Stimulated activated CD4-positive, alpha-beta T cell treated with anti-CD3 and anti-CD28 coated beads, Interleukin-2, amount 100 ng/mL, for 24 hours (primary cell): Measurements from ENCODE around the gene PHLDB2.

Source experiments
- DNase-seq, 2 donors: peaks; one replicate each; pipeline ENCODE4 v3.0.0-alpha.2; 2020

Gene PHLDB2

DNA sequence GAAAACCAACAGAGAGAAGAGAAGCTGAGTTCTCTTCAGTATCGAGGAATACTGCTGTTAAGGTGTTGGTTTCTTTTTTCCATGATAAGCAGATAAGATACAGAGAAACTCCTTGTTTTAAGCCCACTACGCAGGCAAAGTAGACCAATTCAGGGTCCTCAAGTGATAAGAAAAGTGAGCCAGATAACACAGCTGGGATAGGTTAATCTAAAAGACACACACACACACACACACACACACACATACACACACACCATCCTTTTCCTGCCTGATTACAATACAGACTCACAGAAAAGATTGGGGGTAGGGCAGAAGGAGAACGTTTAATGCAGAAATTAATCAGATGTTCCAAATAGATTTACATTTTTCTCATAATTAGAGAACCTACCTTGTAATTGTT lies 6.5 kb upstream of the PHLDB2 start:
- no peak for DNase-seq

DNA sequence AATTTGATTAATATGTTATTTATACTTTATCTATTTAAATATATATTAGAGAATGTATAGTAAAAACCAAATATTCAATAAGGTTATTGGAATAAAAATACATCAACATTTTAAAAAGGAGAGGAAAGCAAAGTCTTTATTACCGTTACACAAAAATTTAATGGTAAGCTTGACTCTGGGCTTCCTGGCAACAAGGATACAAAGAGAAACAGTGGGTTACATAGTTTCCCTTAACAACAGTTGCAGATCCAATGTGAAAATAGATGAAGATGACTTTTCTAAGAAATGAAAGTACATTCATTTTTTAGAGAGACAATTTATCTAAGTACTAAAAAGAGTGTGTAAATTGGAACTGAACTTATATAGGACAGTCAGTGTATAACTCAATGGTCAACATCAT lies 6.0 kb upstream of the PHLDB2 start:
- no peak for DNase-seq

DNA sequence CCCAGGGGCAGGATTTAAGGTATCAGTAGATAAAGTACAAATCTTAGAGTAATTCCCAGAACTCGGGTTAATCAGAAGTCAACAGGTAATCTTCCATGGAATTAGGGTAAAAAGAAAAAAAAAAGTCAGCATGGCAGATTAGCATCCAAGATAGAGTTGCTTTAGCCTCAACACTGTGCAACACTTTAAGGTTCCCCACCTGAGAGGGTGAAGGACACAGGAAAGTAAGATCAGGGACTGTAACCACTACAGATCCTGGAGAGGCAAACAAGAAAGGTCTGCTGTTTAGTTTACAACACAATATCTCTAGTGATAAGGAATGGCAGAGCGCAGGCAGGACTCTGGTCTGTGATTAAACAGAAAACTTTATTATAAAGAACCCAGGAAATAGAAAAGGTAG lies 4.1 kb upstream of the PHLDB2 start:
- no peak for DNase-seq

DNA sequence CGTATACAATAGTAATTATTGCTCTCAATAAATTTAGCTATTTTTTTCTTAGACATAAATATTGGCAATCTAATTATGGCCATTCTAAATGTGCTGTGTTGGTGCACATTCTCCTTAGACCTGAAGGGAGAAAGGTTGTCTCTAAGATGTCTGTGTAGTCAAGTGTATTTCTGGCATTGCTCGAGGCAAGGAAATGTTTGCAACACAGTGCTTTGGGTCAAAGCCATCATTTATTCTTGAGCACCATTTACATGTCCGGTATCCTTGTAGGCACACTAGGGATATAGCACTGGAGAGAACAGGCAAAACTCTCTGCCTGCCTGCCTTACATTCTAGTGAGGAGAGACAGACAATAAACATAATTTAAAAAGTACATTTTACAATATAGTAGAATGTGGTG lies 2.6 kb upstream of the PHLDB2 start:
- DNase-seq, result no peak

DNA sequence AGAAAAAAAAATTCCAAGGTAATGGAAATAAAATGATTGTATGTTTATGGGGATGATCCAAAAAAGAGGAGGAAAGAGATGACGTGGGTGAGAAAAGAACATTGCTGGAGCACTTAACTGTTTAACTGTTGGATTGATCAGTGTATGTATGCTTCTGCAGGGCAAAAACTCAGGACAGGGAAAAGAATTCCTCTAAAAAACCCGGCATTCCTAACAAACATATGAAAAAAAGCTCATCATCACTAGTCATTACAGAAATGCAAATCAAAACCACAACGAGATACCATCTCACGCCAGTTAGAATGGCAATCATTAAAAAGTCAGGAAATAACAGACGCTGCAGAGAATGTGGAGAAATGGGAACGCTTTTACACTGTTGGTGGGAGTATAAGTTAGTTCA lies 1.6 kb upstream of the PHLDB2 start:
- DNase-seq, result no peak

DNA sequence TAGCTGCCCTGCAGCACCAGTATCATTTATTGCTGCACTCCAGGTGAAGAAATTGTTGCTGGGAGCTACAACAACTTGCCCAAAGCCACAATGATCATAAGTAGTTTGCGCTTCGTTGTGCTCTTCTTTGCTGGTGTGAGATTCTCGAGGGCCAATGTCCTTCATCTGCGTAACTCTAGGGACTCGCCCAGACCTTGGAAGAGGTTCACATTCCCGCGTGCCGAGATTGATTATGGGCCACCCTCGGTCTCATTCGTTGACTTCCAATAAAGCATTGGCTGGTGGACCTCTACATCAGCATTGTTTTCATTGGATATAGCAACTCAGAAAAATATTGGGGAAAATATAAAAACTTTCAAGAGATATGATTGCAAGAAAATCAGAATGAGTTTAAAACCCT lies 423 bp upstream of the PHLDB2 start:
- DNase-seq, result no peak

DNA sequence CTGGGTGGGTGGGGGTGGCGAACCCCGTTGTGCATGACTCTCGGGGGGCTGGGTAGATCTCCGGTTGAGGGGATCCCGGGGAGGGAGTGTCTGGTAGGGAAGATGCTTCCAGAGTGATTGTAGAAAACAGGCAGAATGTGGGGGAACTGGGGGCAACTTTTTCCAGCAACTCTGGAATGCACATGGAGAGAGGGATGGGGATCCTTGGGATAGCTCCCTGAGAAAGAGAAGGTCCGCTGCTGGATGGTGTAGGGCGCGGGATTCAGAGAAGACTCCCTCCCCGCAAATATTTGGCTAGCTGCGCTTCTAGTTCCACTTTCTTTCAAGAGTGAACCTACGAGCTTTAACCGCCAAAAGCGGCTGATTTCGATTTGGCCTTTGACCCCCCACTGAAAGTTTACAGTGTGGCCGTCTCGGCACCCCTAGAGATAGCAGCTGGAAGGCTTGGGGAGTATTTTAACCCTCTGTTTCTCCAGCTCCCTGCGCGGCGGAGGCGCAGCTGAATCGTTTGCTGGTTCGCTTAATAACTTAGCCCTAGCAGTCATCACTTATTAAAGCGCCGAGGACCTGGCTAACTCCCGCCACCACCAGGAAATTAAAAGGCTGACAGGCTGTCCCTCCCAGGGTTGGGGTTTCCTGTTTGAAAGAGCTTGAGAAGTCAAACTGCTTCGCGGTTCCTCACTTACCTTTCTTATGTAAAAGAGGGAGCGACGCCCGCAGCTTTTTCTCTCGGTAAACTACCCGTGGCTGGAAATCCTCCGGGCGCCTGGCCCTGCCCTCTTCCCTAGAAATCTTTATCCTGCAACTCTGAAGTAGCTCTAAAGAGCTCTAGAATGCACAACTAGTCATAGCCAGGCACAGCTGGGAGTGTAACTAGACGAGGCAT lies 1.2 kb downstream of the PHLDB2 start:
- peak; percentile 42 to 53 for DNase-seq

DNA sequence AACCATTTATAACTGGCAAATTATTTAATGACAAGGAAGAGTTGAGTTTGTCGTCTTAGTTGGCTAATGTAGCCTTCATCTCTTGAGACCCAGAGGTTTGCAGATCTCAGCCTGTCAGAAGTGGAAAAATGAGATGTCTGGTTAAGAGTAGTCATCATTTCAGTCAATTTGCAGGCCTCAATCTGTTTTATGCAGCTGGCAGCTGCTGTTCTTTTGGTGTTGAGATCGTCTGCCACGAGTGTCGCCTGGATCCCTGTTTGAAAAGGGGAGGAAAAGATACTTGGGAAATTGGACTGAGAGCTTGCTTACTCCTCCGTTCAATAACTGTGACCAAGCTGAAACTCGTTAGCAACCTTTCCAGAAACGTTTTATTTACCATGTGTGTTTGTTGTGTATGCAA lies 2.3 kb downstream of the PHLDB2 start:
- no peak for DNase-seq

DNA sequence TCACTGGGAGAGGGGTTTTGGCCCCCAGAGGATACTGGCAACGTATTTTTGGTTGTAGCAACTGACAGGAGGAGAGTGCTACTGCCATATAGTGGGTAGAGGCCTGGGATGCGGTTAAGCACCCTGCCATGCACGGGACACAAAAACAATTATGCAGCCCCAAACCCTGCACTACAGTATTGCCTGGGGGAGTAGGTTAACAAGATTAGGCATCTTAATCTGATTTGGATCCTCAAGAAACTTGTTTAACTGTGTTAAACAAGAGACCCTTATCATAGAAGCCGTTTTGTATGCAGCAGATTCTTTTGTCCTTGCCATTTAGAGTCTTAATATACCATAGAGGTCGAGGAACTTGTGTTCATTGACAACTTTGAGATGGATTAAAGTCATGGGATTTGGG lies 3.4 kb downstream of the PHLDB2 start:
- no peak for DNase-seq

DNA sequence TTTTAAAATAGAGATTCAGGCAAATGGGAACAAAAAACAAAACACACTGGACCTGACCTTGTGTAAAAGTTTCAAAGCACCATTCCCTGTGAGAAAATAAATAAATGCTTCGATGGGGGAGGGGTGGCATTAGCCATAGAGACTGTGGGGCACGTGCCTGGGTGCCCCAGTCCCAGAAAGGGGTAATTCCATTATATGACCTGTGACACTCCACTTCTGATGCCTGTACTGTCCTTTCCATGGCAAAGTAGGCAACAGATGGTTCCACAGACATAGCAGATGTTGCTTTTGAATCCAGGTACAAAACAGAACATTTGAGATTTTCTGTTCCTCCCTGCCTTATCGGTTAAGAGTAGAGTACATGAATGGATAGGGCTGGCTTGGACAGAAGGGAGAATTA lies 3.9 kb downstream of the PHLDB2 start:
- DNase-seq, result no peak

DNA sequence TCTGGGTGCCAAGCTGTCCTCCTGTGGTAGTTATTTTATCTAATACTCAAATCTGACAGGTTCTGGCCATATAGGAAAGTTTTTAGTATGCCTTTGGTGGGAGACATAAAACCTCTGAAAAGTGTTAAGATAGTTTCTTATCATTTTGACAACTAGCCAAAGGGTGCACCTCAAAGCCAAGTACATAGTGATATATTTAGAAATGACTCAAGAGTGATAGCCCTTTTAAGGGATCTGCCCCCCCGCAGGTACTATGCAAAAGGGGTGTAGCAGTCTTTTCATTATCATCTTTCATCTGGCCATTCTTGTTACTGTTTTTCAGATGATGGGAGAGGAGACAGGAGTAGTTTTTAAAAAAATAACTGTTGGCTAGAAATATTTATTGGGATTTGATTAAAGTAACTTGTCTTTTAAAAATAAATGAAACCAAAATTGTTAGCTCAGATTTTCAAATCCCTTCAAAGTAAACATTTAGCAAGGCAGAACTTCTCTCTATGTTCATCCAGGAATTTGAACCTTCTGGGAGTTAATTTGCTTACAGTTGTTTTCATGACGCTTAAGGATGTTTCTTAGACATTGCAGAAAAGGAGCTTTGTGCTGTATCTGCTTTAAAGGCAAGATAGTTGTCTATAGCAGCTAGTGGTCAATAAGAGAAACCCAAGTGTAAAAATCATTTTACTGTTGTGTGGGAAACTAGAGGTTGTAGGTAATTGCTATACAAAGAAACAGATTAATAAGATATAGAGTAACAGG lies 5.1 kb downstream of the PHLDB2 start:
- DNase-seq, result no peak

DNA sequence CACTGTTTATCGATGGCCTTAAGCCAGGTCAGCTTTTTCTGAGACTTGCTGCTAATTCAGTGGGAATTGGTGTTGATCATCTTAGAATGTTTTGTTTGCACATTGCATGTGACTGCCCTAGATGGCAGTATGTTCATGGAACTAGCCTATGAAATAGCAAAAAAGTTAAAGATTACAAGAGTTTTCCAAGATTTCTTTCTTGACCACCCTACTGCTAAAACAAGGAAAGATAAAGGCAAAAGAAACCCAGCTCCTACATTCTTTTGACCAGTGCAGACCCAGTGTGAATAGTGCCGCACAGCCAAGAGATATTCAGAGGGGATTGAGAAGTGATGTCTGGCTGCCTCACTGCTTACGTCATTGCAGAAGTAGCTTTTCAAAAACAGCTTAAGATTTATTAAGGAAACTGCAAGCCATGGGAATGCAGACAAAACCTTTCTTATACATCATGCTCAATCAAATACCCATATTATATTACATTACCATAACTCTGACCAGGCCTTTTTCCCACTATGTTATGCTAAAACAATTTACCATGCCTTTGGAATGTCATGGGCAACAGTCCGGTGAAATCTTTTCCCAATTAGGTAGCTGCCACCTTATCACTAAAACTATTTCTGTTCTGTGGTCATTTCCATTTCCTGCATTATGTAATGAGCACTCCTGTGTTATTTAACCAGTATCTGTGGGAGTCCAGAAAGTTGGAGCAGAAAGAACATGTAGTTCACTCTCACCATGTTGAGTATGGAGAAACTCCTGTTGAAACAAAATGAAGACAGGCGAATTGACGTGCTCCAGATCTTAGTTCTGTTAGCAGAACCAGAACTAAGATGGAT lies 6.0 kb downstream of the PHLDB2 start:
- DNase-seq, result no peak

DNA sequence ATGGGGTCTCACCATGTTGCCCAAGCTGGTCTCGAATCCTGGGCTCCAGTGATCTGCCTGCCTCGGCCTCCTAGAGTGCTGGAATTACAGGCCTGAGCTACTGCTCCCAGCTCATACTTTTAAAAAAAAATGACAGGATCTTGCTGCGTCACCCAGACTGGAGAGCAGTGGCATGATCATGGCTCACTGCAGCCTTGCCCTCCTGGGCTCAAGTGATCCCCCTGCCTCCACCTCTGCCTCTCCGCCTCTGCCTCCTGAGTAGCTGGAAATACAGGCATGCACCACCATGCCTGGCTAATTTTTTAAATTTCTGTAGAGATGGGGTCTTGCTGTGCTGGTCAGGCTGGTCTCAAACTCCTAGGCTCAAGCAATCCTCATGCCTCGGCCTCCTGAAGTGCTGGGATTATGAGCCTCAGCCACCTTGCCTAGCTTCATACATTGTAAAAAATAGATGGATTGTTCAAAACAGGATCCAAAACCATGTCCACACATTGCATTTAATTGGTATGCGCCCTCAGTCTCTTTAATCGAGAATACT lies 8.9 kb downstream of the PHLDB2 start:
- no peak for DNase-seq

DNA sequence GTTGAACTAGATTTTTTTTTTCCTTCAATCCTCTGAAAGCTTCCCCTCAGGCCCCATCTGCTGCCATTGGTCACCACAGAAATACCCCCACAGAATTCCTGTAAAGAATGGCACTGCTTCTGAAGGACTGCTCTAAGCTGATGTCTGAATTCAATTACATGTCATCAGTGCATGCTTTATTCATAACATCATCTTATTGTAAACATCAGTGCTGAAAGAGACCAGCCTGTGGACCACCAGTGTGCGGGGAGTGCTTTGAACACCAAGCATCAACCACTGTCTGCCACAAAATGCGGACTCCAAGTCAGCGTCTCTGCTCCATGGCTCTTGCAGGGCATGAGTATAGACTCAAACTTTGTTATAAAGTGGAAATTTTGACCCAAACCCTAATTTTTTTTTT lies 11.6 kb downstream of the PHLDB2 start:
- no peak for DNase-seq

DNA sequence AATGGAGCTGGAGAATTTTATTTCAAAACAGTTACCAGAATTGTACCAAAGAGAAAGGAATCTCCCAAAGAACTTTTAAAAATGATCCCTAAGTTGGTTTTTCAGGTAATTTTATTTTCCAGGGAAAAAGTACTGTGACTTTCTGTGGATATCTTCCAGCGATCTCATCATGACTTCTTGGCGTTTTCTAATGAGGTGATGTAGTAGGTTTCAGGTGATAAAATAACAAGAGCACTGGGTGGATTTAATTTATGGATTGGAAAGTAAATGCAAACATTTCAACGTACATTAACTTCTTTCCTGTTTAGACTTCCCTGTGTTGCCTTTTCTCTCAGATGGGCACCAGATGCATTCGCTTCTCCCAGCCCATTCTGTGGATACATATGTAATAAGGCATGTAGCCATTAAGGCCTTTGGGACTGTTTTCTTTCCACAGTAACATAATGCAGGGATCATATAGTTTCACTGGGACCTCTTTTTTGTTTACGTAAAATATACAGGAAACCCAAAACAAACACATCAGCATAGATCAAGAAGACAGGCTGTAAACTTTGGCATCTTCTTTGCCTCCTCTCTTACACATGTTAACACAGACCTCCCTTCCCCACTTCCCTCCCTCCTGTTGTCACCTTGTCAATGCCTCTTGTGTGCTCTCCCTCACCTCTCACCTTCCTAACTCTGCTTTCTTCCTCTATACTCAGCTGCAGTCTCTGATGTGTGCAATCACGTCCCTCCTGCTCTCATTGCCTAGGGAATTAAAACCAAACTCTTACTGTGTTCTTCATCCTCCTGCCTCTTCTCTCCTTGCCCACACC lies 13.0 kb downstream of the PHLDB2 start:
- no peak for DNase-seq

DNA sequence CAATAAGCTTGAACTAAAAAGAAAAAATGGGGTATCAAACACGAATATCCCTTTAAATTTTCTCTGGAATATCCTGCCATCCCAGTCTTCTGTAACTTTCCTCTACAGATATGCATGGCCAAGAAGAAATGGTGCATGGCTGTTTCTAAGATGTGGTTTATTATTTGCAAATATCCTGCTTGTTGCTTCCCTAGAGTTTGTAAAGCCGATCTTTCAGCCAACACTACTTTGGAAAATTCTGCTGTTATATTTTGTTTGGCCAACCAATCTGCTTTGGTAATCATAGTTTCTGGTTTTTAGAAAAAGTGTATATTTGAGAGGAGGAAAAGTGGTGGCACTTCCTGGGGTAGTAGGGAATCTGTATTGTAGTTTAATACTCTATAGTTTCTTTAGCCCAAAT lies 13.9 kb downstream of the PHLDB2 start:
- DNase-seq, result no peak

DNA sequence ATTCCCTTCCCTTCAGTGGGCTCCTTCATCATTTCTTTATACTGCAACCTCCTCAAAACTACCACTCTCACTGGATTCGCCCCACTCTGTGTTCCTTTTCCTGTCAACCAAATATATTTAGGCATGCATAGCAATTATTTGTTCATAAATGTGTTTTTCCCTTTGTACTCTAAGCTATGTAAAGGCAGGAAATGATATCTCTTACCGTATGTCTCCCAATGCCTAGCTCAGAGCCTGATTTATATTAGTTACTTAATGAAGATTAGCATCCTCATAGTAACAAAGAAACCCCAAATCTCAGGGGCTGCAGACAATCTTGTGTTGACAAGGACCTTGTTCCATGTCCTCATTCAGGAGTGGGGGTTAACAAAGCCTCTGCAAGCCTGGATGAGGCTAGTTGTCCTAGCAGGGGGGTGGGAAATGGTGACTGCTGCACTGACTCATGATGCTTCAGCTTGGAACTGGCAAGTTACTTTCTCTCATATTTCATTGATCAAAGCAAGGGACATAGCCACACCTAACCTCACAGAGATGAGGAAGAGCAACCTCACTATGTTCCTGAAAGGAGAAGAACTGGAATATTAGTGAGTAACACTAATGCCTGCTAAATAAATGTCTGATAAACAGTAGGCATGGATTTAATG lies 15.2 kb downstream of the PHLDB2 start:
- DNase-seq, result no peak

DNA sequence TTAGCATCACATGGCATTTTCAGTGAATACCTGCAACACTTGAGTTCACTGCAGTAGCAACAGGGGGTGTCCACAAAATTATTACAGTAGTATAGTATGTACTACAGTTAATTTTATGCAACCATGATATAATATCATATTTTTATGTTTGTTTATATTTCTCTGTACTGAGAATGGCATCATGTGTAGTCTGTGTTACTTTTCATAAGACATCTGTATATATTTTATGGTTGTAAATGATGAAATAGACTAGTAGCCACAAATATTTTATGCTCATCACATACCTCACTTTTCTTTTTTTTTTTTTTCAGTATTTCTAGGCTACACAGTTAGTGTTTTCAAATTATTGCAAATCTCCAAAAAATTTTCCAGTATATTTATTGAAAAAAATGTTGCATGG lies 22.4 kb downstream of the PHLDB2 start:
- DNase-seq, result no peak

DNA sequence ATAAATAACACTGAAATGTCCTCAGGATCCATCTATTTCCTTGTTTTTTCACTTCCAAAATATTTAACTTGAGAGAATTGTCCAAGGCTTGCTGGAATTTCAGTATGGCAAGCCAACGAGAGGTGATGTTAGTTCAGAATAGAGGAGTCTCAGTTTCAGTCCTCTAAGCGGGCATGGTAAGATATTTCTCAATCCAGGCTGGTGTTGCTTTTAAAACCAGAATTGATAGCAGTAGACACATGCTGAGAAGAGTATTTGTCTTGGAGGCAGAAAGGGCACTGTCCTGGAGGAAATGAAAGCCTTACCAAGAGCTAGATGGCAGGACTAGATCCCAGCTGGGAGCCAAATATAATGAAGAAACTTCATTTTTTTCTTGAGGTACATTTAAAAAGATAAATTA lies 23.1 kb downstream of the PHLDB2 start:
- no peak for DNase-seq

DNA sequence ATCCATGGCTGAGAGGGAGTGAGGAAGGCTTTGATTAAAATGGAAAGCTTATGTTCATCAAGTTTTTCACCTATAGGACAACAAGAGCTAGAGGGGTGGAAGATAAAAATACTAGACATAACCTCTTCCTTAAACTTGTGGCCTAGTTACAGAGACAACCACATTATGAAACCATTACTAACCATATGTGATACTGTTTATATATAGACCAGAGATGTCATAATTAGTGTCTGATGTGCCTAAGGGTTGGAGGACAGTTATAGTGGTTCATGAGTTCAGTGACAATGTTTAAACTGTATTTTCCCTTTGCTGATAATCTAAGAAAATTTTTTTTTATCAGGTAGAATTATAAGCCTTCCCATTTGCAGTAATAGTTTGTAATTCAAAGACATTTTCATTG lies 23.7 kb downstream of the PHLDB2 start:
- no peak for DNase-seq

DNA sequence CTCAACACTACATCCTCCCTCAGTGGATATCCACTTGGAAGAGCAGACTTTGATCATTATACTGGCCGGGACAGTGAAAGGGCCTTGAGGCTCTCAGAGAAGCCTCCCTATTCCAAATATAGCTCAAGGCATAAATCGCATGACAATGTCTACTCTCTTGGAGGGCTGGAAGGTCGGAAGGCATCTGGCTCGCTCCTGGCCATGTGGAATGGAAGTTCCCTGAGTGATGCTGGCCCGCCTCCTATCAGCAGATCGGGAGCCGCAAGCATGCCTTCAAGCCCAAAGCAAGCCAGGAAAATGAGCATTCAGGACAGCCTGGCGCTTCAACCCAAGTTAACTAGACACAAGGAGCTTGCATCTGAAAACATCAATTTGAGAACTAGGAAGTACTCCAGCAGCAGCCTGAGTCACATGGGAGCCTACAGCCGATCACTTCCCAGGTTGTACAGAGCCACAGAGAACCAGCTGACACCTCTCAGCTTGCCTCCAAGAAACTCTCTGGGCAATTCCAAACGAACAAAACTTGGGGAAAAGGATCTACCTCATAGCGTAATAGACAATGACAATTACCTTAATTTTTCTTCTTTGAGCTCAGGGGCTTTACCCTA lies 25.4 kb downstream of the PHLDB2 start:
- DNase-seq, result no peak
